MCF 10A (cell line): Measurements from ENCODE around the gene CHST7. TPM values are rescaled to one million over a fixed set of nuclear protein-coding genes. Genes with fewer than 3 reads are reported as not detected.

Source experiments
- BruUV-seq: library from RNA; stranded (reverse); fragments of 400-500 nt; replicated peaks from 2 replicates; lab custom pipeline; 2021; lab: Mats Ljungman, UMichigan
- CTCF ChIA-PET: fragments of 300-600 bp; sonication (Branson Sonifier 250); formaldehyde crosslinking; extraction: SDS; loops from one replicate; lab custom pipeline; 2021; ENCODE audit warnings: antibody characterized with exemption, inconsistent platforms; lab: Yijun Ruan, JAX
- POLR2A ChIA-PET: fragments of 300-600, 350-650 bp; sonication (Branson Sonifier 250); formaldehyde crosslinking; extraction: SDS; loops from one replicate; lab custom pipeline; 2020; ENCODE audit warnings: antibody characterized with exemption, inconsistent platforms; lab: Yijun Ruan, JAX
- DNase-seq: peaks from one replicate; pipeline ENCODE4 v3.0.0-alpha.2; 2018; ENCODE audit not compliant: unreplicated experiment
- H3K27ac Mint-ChIP-seq: one replicate; pipeline ENCODE4 v1.8.0; 2022; ENCODE audit warnings: mild to moderate bottlenecking, low read depth, mixed read lengths; ENCODE audit not compliant: unreplicated experiment
- H3K27me3 Mint-ChIP-seq: one replicate; pipeline ENCODE4 v1.8.0; 2022; ENCODE audit warnings: mixed read lengths; ENCODE audit not compliant: insufficient read depth, unreplicated experiment
- H3K36me3 Mint-ChIP-seq: one replicate; pipeline ENCODE4 v1.8.0; 2022; ENCODE audit warnings: mild to moderate bottlenecking, moderate library complexity, mixed read lengths; ENCODE audit not compliant: insufficient read depth, unreplicated experiment
- H3K4me1 Mint-ChIP-seq: one replicate; pipeline ENCODE4 v1.8.0; 2022; ENCODE audit warnings: mixed read lengths; ENCODE audit not compliant: insufficient read depth, unreplicated experiment
- H3K4me3 Mint-ChIP-seq: one replicate; pipeline ENCODE4 v1.8.0; 2022; ENCODE audit warnings: mild to moderate bottlenecking, moderate library complexity, mixed read lengths; ENCODE audit not compliant: unreplicated experiment
- H3K9me3 Mint-ChIP-seq: one replicate; pipeline ENCODE4 v1.8.0; 2022; ENCODE audit warnings: mixed read lengths; ENCODE audit not compliant: unreplicated experiment
- CTCF ChIP-seq: fragments of 200-600 bp; IDR thresholded peaks from one replicate; pipeline ENCODE4 v1.8.0; 2022; ENCODE audit warnings: antibody characterized with exemption, mild to moderate bottlenecking; ENCODE audit not compliant: unreplicated experiment
- intact Hi-C: fragments of 100-400 bp; cut with micrococcal nuclease; formaldehyde crosslinking; loops from 2 replicates; pipeline ENCODE4 v1.14.1; 2022
- total RNA-seq: library from RNA; stranded (reverse); gene quantifications from 2 replicates; pipeline ENCODE4 v1.2.3, GENCODE V29; 2022

The CHST7 gene
- total RNA-seq, 1 experiment from 2014 or later, result 1.6 TPM

GRCh38 chrX:46559062-46559461 is 14.5 kb upstream of the CHST7 start:
- Mint-ChIP-seq H3K4me3 (no peak overlapping the region), H3K27ac (no peak overlapping the region), H3K9me3 (no peaks in the 10 kb centered on the region), H3K27me3 (peaks cover 37% of the 10 kb centered on the region), H3K4me1 (no peaks in the 10 kb centered on the region), H3K36me3 (no peaks in the 10 kb centered on the region)
- CTCF ChIA-PET, result no interaction called here
- TF ChIP-seq CTCF, result no peak
- DNase-seq, result no peak
- POLR2A ChIA-PET, result no interaction called here
- intact Hi-C loops, result loop anchor here (5.0 kb wide), 3 partner anchors 128 to 533 kb away; no protein-coding TSS in a partner anchor
- no TSS peak for BruUV-seq

GRCh38 chrX:46561824-46562657 is 11.5 kb upstream of the CHST7 start:
- H3K4me1 Mint-ChIP-seq, result peaks cover 5% of the 10 kb centered on the region
- POLR2A ChIA-PET, result interaction anchor here (0.9 to 1.4 kb wide), 4 partner anchors 13 to 27 kb away, joined by 3 to 5 read pairs (median 4); no protein-coding TSS in a partner anchor
- no peak overlapping the region for H3K4me3 Mint-ChIP-seq
- H3K9me3 Mint-ChIP-seq, result no peaks in the 10 kb centered on the region
- peak; percentile 43 for DNase-seq
- intact Hi-C loops, result no loop called here
- no peak overlapping the region for H3K27ac Mint-ChIP-seq
- H3K36me3 Mint-ChIP-seq, result no peaks in the 10 kb centered on the region
- CTCF ChIA-PET, result interaction anchor here (0.5 kb wide), 1 partner anchor 10 kb away, joined by 3 read pairs; no protein-coding TSS in a partner anchor
- peaks cover 38% of the 10 kb centered on the region for H3K27me3 Mint-ChIP-seq
- no TSS peak for BruUV-seq
- TF ChIP-seq CTCF, result no peak

GRCh38 chrX:46567388-46567787 is 6.2 kb upstream of the CHST7 start:
- no peak for DNase-seq
- Mint-ChIP-seq H3K36me3 (no peaks in the 10 kb centered on the region), H3K27me3 (peaks cover 34% of the 10 kb centered on the region), H3K27ac (no peak overlapping the region), H3K4me3 (no peak overlapping the region), H3K4me1 (peaks cover 5% of the 10 kb centered on the region), H3K9me3 (no peaks in the 10 kb centered on the region)
- ChIA-PET POLR2A (interaction anchor here (1.4 kb wide), 1 partner anchor 16 kb away, joined by 8 read pairs; no protein-coding TSS in a partner anchor), CTCF (no interaction called here)
- TF ChIP-seq CTCF, result no peak
- intact Hi-C loops, result no loop called here
- BruUV-seq, result no TSS peak

GRCh38 chrX:46569621-46570020 is 3.9 kb upstream of the CHST7 start:
- Mint-ChIP-seq H3K4me1 (peaks cover 5% of the 10 kb centered on the region), H3K36me3 (no peaks in the 10 kb centered on the region), H3K27me3 (peaks cover 39% of the 10 kb centered on the region), H3K4me3 (no peak overlapping the region), H3K27ac (no peak overlapping the region), H3K9me3 (no peaks in the 10 kb centered on the region)
- BruUV-seq, result no TSS peak
- ChIA-PET POLR2A (no interaction called here), CTCF (interaction anchor here (0.6 to 1.4 kb wide), 2 partner anchors 10 to 14 kb away, joined by 3 to 5 read pairs; no protein-coding TSS in a partner anchor)
- no peak for DNase-seq
- no peak for TF ChIP-seq CTCF
- intact Hi-C loops, result no loop called here
